Upper lobe of right lung (tissue), 1 donor: ENCODE measurements around the gene FEM1A. TPM values are rescaled to one million over a fixed set of nuclear protein-coding genes. Genes with fewer than 3 reads are reported as not detected.
A peak's percentile ranks its signal among the peaks of the same experiment; 100 is the strongest.
"Not testable (repeated sequence)": the region's sequence is repeated elsewhere in the genome, so short reads cannot be mapped to it uniquely, and the experiment has no call there.

Experiments used
- ATAC-seq: fragments of 200-7000 bp; cut with Tn5 transposase; one replicate; pipeline ENCODE4 v1.9.1; 2020; ENCODE audit warnings: mild to moderate bottlenecking, moderate library complexity
- DNase-seq: peaks from one replicate; pipeline ENCODE4 v3.0.0-alpha.2; 2020
- H3K27ac ChIP-seq: fragments of 200-600 bp; one replicate; pipeline ENCODE4 v1.8.0; 2022
- H3K27me3 ChIP-seq: fragments of 200-600 bp; one replicate; pipeline ENCODE4 v1.8.0; 2022; ENCODE audit warnings: mild to moderate bottlenecking
- H3K36me3 ChIP-seq: fragments of 200-600 bp; one replicate; pipeline ENCODE4 v1.8.0; 2022
- H3K4me1 ChIP-seq: fragments of 200-600 bp; one replicate; pipeline ENCODE4 v1.8.0; 2022
- H3K4me3 ChIP-seq: fragments of 200-600 bp; one replicate; pipeline ENCODE4 v1.8.0; 2022; ENCODE audit warnings: mild to moderate bottlenecking
- H3K9me3 ChIP-seq: fragments of 200-600 bp; one replicate; pipeline ENCODE4 v1.8.0; 2022
- CTCF ChIP-seq: fragments of 200-600 bp; IDR thresholded peaks from one replicate; pipeline ENCODE4 v1.8.0; 2022; ENCODE audit warnings: antibody characterized with exemption
- intact Hi-C: fragments of 100-400 bp; cut with DNase I; formaldehyde crosslinking; loops from one replicate; pipeline ENCODE4 v1.11.0; 2022
- microRNA-seq: library from miRNA; unstranded; fragments of <30 nt; microRNA quantifications from one replicate; pipeline ENCODE4 v1.2.0, GENCODE V29; 2020; ENCODE audit warnings: borderline microRNAs expressed
- total RNA-seq: library from RNA; stranded (reverse); fragmentation: NEBNext Ultra II Directional; extraction: Animal tissue kit (Norgen Biotek cat#: 25700); gene quantifications from one replicate; pipeline ENCODE4 v1.2.1, GENCODE V29; 2021
- donor health status: DM: no; HTN: yes; CAD: no; lungs with severe emphysema.

The FEM1A gene
- total RNA-seq, 1 donor from 2014 or later, result 12.4 TPM

GRCh38 chr19:4844348-4845179 is 53.0 kb downstream of the FEM1A start:
- intact Hi-C loops, result no loop called here
- Histone ChIP-seq H3K27ac (peak overlapping the region; percentile 42), H3K4me1 (no peaks in the 10 kb centered on the region), H3K9me3 (no peaks in the 10 kb centered on the region), H3K4me3 (no peak overlapping the region), H3K27me3 (no peaks in the 10 kb centered on the region), H3K36me3 (peaks cover 59% of the 10 kb centered on the region)
- DNase-seq (no peak), ATAC-seq (no peak)
- no peak for TF ChIP-seq CTCF

DNA sequence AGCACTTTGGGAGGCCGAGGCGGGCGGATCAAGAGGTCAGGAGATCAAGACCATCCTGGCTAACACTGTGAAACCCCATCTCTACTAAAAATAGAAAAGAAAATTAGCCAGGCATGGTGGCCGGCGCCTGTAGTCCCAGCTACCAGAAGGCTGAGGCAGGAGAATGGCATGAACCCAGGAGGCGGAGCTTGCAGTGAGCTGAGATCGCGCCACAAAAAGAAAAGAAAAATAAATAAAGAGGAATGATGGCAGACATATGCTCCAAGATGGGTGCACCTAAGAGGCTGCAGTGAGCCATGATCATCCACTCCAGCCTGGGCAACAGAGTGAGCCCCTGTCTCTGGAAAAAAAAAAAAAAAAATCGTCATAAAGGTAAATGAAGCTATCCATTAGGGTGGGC is 54.4 kb downstream of the FEM1A start:
- DNase-seq, H3K4me3 ChIP-seq, H3K4me1 ChIP-seq, ATAC-seq, intact Hi-C loops, H3K27me3 ChIP-seq, H3K9me3 ChIP-seq, H3K27ac ChIP-seq: not testable (repeated sequence)
- H3K36me3 ChIP-seq, result peaks cover 54% of the 10 kb centered on the region

GRCh38 chr19:4847190-4847973 is 55.8 kb downstream of the FEM1A start:
- no peak overlapping the region for H3K4me3 ChIP-seq
- TF ChIP-seq CTCF, result no peak
- ATAC-seq, result no peak
- no peaks in the 10 kb centered on the region for H3K4me1 ChIP-seq
- no peaks in the 10 kb centered on the region for H3K27me3 ChIP-seq
- no peaks in the 10 kb centered on the region for H3K9me3 ChIP-seq
- intact Hi-C loops, result no loop called here
- peaks cover 51% of the 10 kb centered on the region for H3K36me3 ChIP-seq
- DNase-seq, result no peak
- H3K27ac ChIP-seq, result no peak overlapping the region

DNA sequence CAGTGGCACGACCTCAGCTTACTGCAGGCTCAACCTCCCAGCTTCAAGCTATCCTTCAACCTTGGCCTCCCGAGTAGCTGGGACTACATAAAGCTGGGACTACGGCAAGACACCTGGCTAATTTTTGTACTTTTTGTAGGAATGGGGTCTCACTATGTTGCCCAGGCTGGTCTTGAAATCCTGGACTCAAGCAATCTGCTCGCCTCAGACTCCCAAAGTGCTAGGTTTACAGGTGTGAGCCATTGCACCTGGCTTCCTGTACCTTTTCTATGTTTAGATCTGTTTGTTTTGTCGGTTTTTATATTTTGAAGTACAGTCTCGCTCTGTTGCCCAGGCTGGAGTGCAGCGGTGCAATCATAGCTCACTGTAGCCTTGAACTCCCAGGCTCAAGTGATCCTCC is 57.5 kb downstream of the FEM1A start:
- no peaks in the 10 kb centered on the region for H3K4me1 ChIP-seq
- H3K27ac ChIP-seq, result no peak overlapping the region
- no peak for ATAC-seq
- intact Hi-C loops, result no loop called here
- TF ChIP-seq CTCF, result no peak
- no peak for DNase-seq
- peaks cover 38% of the 10 kb centered on the region for H3K36me3 ChIP-seq
- H3K9me3 ChIP-seq, result no peaks in the 10 kb centered on the region
- H3K27me3 ChIP-seq, result no peaks in the 10 kb centered on the region
- H3K4me3 ChIP-seq, result no peak overlapping the region

Small RNAs within 50 kb of the gene (microRNA-seq; reads per million reads assigned to microRNA genes)
- not detected for gene MIR7-3

Other genes starting within 250 kb of the FEM1A start
- 20.3 TPM for gene SEMA6B, start 232.1 kb upstream of the FEM1A start, total RNA-seq
- 11.9 TPM for gene TNFAIP8L1, start 152.2 kb upstream of the FEM1A start, total RNA-seq
- gene MYDGF, start 121.4 kb upstream of the FEM1A start, total RNA-seq, result 94.2 TPM
- gene DPP9, start 67.9 kb upstream of the FEM1A start, total RNA-seq, result 75.8 TPM
- 16.6 TPM for gene TICAM1, start 40.0 kb downstream of the FEM1A start, total RNA-seq
- 31.9 TPM for gene PLIN3, start 75.9 kb downstream of the FEM1A start, total RNA-seq
- gene ARRDC5, start 111.2 kb downstream of the FEM1A start, total RNA-seq, result not detected
- gene UHRF1, start 117.8 kb downstream of the FEM1A start, total RNA-seq, result 0.90 TPM
- 39.0 TPM for gene KDM4B, start 177.4 kb downstream of the FEM1A start, total RNA-seq